Loucy (cell line): Measurements from ENCODE around the gene EIF3A.

Experiments used
- CTCF ChIP-seq: fragments of 200-600 bp; sonication (generic); conservative IDR thresholded peaks from 2 replicates; pipeline ENCODE4 v1.5.1; 2014; ENCODE audit warnings: mild to moderate bottlenecking, antibody characterized with exemption, low read length
- EZH2phosphoT487 ChIP-seq: fragments of 200-600 bp; IDR thresholded peaks from 2 replicates; pipeline ENCODE4 v1.6.1; 2018; ENCODE audit warnings: antibody characterized with exemption, mild to moderate bottlenecking, moderate library complexity, borderline replicate concordance

- TF ChIP-seq CTCF (no peak), EZH2phosphoT487 (no peak)
Observed at GRCh38 chr10:118986815-118987790, 93.5 kb downstream of the EIF3A start.
